PC-3 (cell line): Measurements from ENCODE around the gene CHRNE. TPM values are rescaled to one million over a fixed set of nuclear protein-coding genes. Genes with fewer than 3 reads are reported as not detected.

ENCODE experiments used
- ATAC-seq: fragments of 200-7000 bp; cut with Tn5 transposase; 2 replicates; pipeline ENCODE4 v1.9.1; 2020; ENCODE audit warnings: mild to moderate bottlenecking, moderate library complexity
- BruUV-seq: library from RNA; stranded (reverse); fragments of 400-500 nt; replicated peaks from 2 replicates; lab custom pipeline; 2021; lab: Mats Ljungman, UMichigan
- CTCF ChIA-PET: fragments of 300-600 bp; sonication (Branson Sonifier 250); formaldehyde crosslinking; loops from one replicate; lab custom pipeline; 2022; ENCODE audit warnings: antibody characterized with exemption; lab: Charles Lee
- POLR2A ChIA-PET: fragments of 300-600 bp; sonication (Branson Sonifier 250); formaldehyde crosslinking; loops from one replicate; lab custom pipeline; 2022; ENCODE audit warnings: antibody characterized with exemption; ENCODE audit not compliant: unreplicated experiment; lab: Charles Lee
- DNase-seq: peaks from one replicate; pipeline ENCODE4 v3.0.0-alpha.2; 2015
- H2AFZ ChIP-seq: fragments of 300-600 bp; sonication (generic); 2 replicates; pipeline ENCODE4 v1.6.0; 2016; ENCODE audit warnings: antibody characterized with exemption, low read length
- H3F3A ChIP-seq: fragments of 300-600 bp; sonication (generic); one replicate; pipeline ENCODE4 v1.6.0; 2017; ENCODE audit warnings: antibody characterized with exemption, low read length, control low read depth, mild to moderate bottlenecking; ENCODE audit not compliant: unreplicated experiment
- H3K27ac ChIP-seq: fragments of 300-600 bp; sonication (generic); 2 replicates; pipeline ENCODE4 v1.5.1; 2016; ENCODE audit warnings: mild to moderate bottlenecking, low read length
- H3K27me3 ChIP-seq: fragments of 300-600 bp; sonication (generic); 2 replicates; pipeline ENCODE4 v1.6.1; 2016; ENCODE audit warnings: low read length, mixed read lengths
- H3K36me3 ChIP-seq: fragments of 300-600 bp; sonication (generic); 2 replicates; pipeline ENCODE4 v1.6.1; 2016; ENCODE audit warnings: low read depth, mixed run types, low read length, mixed read lengths
- H3K4me1 ChIP-seq: fragments of 300-600 bp; sonication (generic); 2 replicates; pipeline ENCODE4 v1.5.1; 2016; ENCODE audit warnings: low read length; ENCODE audit not compliant: insufficient read depth
- H3K4me2 ChIP-seq: fragments of 300-600 bp; sonication (generic); 2 replicates; pipeline ENCODE4 v1.6.0; 2016; ENCODE audit warnings: low read length
- H3K4me3 ChIP-seq: fragments of 300-600 bp; sonication (generic); 2 replicates; pipeline ENCODE4 v1.5.1; 2016; ENCODE audit warnings: mild to moderate bottlenecking, low read length, mixed read lengths
- H3K79me2 ChIP-seq: fragments of 300-600 bp; sonication (generic); 2 replicates; pipeline ENCODE4 v1.6.1; 2017; ENCODE audit warnings: low read length, mixed read lengths
- H3K9ac ChIP-seq: fragments of 300-600 bp; sonication (generic); 2 replicates; pipeline ENCODE4 v1.6.0; 2016; ENCODE audit warnings: mild to moderate bottlenecking, low read length
- H3K9me2 ChIP-seq: fragments of 300-600 bp; sonication (generic); replicated peaks from 2 replicates; pipeline ENCODE4 v1.6.1; 2016; ENCODE audit warnings: mixed run types, low read length, mixed read lengths
- H3K9me3 ChIP-seq: fragments of 300-600 bp; sonication (generic); 2 replicates; pipeline ENCODE4 v1.6.1; 2016; ENCODE audit warnings: low read length, mixed read lengths
- H4K20me1 ChIP-seq: fragments of 300-600 bp; sonication (generic); 2 replicates; pipeline ENCODE4 v1.6.1; 2016; ENCODE audit warnings: low read length, mixed read lengths
- CTCF ChIP-seq: fragments of 300-600 bp; sonication (generic); conservative IDR thresholded peaks from 2 replicates; pipeline ENCODE4 v1.5.1; 2017; ENCODE audit warnings: antibody characterized with exemption, low read depth, mild to moderate bottlenecking, low read length
- EZH2 ChIP-seq: fragments of 300-600 bp; sonication (generic); IDR thresholded peaks from one replicate; pipeline ENCODE4 v1.6.1; 2017; ENCODE audit warnings: antibody characterized with exemption, mild to moderate bottlenecking, low read length; ENCODE audit not compliant: unreplicated experiment
- EZH2phosphoT487 ChIP-seq: fragments of 300-600 bp; sonication (generic); IDR thresholded peaks from 2 replicates; pipeline ENCODE4 v1.6.1; 2018; ENCODE audit warnings: mild to moderate bottlenecking, antibody characterized with exemption, low read length, borderline replicate concordance
- intact Hi-C: fragments of 100-400 bp; cut with micrococcal nuclease; formaldehyde crosslinking; loops from 2 replicates; pipeline ENCODE4 v1.9.0; 2023
- total RNA-seq: library from RNA; depleted of rRNA; stranded (reverse); fragments of >200 nt; gene quantifications from 2 replicates; pipeline ENCODE4 v1.2.3, GENCODE V29; 2014

CHRNE gene
- total RNA-seq, 1 experiment from 2014 or later: 0.11 TPM

- no peaks in the 10 kb centered on the region for H3K27me3 ChIP-seq
- H3K36me3 ChIP-seq: peaks cover 4% of the 10 kb centered on the region; the same call in 1 of the 2 replicates
- no peaks in the 10 kb centered on the region for H3K9me2 ChIP-seq
- H3F3A ChIP-seq: no peaks in the 10 kb centered on the region
- no peaks in the 10 kb centered on the region for H3K4me1 ChIP-seq
- H3K27ac ChIP-seq: no peak overlapping the region
- TF ChIP-seq CTCF: no peak
- no peak for TF ChIP-seq EZH2
- no peak for TF ChIP-seq EZH2phosphoT487
- intact Hi-C loops: no loop called here
- DNase-seq (no peak), ATAC-seq (no peak)
- H3K9me3 ChIP-seq: no peaks in the 10 kb centered on the region
- POLR2A ChIA-PET: no interaction called here
- no peak overlapping the region for H3K4me3 ChIP-seq
- H3K79me2 ChIP-seq: no peaks in the 10 kb centered on the region
- H3K4me2 ChIP-seq: no peak overlapping the region
- BruUV-seq: no TSS peak
- H3K9ac ChIP-seq: no peak overlapping the region
- CTCF ChIA-PET: no interaction called here
- no peaks in the 10 kb centered on the region for H4K20me1 ChIP-seq
- no peak overlapping the region for H2AFZ ChIP-seq
Measured at GRCh38 chr17:4892499-4893221, 10.2 kb downstream of the CHRNE start.

- intact Hi-C loops: no loop called here
- no peak overlapping the region for H3K4me3 ChIP-seq
- no peaks in the 10 kb centered on the region for H3K9me3 ChIP-seq
- H4K20me1 ChIP-seq: no peaks in the 10 kb centered on the region
- ChIA-PET POLR2A (no interaction called here), CTCF (no interaction called here)
- TF ChIP-seq EZH2phosphoT487: no peak
- no peak for TF ChIP-seq CTCF
- TF ChIP-seq EZH2: no peak
- H3K9ac ChIP-seq: no peak overlapping the region
- ATAC-seq (no peak), DNase-seq (no peak)
- no peaks in the 10 kb centered on the region for H3K27me3 ChIP-seq
- peaks cover 4% of the 10 kb centered on the region; the same call in 1 of the 2 replicates for H3K36me3 ChIP-seq
- no TSS peak for BruUV-seq
- H3F3A ChIP-seq: no peaks in the 10 kb centered on the region
- H3K4me1 ChIP-seq: no peaks in the 10 kb centered on the region
- no peak overlapping the region for H2AFZ ChIP-seq
- no peak overlapping the region for H3K27ac ChIP-seq
- no peak overlapping the region for H3K4me2 ChIP-seq
- H3K79me2 ChIP-seq: no peaks in the 10 kb centered on the region
- H3K9me2 ChIP-seq: no peaks in the 10 kb centered on the region
Measured at GRCh38 chr17:4891411-4892410, 11.2 kb downstream of the CHRNE start.
